Fibroblast of the aortic adventitia (primary cell): Measurements from ENCODE around the gene MIX23. TPM values are rescaled to one million over a fixed set of nuclear protein-coding genes. Genes with fewer than 3 reads are reported as not detected.
"Not testable (repeated sequence)": the region's sequence is repeated elsewhere in the genome, so short reads cannot be mapped to it uniquely, and the experiment has no call there.

Experiments used
- DNase-seq: peaks from one replicate; pipeline ENCODE4 v3.0.0-alpha.2; 2010; ENCODE audit warnings: low read depth
- H3K4me3 ChIP-seq: 2 replicates; pipeline ENCODE4 v1.5.1; 2011; ENCODE audit warnings: low read depth, mild to moderate bottlenecking, control low read depth, low read length, moderate library complexity
- total RNA-seq: library from RNA; depleted of rRNA; stranded (reverse); fragments of >200 nt; gene quantifications from 2 replicates; pipeline ENCODE4 v1.2.3, GENCODE V29; 2012; ENCODE audit warnings: low replicate concordance
- TF ChIP-seq, protein P1 (sequence below): IDR thresholded peaks from 2 replicates; pipeline ENCODE4 v1.5.1; 2011; ENCODE audit warnings: mild to moderate bottlenecking, low read length, control low read depth, inconsistent platforms; ENCODE audit not compliant: insufficient read depth

MIX23 gene
- total RNA-seq, 1 donor: 27.0 TPM

GRCh38 chr3:122389197-122389596, 6.2 kb upstream of the MIX23 start:
- TF ChIP-seq, protein P1, sequence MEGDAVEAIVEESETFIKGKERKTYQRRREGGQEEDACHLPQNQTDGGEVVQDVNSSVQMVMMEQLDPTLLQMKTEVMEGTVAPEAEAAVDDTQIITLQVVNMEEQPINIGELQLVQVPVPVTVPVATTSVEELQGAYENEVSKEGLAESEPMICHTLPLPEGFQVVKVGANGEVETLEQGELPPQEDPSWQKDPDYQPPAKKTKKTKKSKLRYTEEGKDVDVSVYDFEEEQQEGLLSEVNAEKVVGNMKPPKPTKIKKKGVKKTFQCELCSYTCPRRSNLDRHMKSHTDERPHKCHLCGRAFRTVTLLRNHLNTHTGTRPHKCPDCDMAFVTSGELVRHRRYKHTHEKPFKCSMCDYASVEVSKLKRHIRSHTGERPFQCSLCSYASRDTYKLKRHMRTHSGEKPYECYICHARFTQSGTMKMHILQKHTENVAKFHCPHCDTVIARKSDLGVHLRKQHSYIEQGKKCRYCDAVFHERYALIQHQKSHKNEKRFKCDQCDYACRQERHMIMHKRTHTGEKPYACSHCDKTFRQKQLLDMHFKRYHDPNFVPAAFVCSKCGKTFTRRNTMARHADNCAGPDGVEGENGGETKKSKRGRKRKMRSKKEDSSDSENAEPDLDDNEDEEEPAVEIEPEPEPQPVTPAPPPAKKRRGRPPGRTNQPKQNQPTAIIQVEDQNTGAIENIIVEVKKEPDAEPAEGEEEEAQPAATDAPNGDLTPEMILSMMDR: no peak
- DNase-seq: no peak
- no peak overlapping the region for H3K4me3 ChIP-seq

GRCh38 chr3:122387709-122388108, 4.7 kb upstream of the MIX23 start:
- H3K4me3 ChIP-seq: no peak overlapping the region
- no peak for DNase-seq
- TF ChIP-seq, protein P1: no peak

- H3K4me3 ChIP-seq: peak within 1 kb of the TSS; percentile 97
- TF ChIP-seq, protein P1: peak; percentile 40
- peak; percentile 67 for DNase-seq
Observed at GRCh38 chr3:122383771-122384697, 1.0 kb upstream of the MIX23 start, which contains the start of gene FAM162A. FAM162A (plus strand) TSS chr3:122384182; CDS start chr3:122384266, 84 bp downstream.

DNA sequence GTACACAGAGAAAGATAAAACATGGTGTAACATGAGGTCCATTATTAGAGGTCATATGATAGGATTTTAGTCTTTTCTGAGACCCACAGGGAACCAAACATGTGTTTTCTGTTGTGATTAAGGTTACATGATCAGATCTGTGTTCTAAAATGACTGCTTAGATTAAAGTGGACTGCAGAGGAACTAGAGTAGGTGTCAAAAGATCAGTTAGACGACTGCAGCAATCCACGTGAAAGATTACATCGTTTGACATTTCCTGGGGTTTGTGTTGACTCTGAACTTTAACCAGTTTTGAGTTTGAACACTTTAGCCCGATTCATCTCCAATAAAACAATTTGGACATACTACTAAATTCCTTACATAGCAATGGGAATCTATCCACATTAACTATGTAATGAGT, 5.1 kb downstream of the MIX23 start:
- H3K4me3 ChIP-seq: no peak overlapping the region
- TF ChIP-seq, protein P1: no peak
- DNase-seq: no peak

DNA sequence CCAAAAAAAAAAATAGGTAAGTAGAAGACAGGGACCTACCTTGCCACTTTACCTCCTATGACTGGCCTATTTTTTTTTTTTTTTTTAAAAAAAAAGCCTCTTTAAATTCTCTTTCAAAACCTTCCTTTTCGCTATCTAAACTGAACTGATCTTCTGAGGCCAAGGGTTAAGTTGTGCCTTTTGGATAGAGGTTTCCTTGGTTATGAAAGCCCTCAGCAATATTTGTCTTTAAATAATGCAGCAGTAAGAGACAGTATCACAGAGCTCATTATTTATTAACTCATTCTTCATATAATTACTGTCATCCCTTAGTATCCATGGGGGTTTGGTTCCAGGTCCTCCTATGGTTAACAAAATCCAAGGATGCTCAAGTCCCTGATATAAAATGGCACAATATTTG, 9.0 kb downstream of the MIX23 start:
- DNase-seq: no peak
- TF ChIP-seq, protein P1: no peak

GRCh38 chr3:122366379-122366749, 16.7 kb downstream of the MIX23 start:
- DNase-seq: no peak
- TF ChIP-seq, protein P1: no peak
- H3K4me3 ChIP-seq: no peak overlapping the region

More for the DNA sequence above, 9.0 kb downstream of the MIX23 start:
- H3K4me3 ChIP-seq: no peak overlapping the region

DNA sequence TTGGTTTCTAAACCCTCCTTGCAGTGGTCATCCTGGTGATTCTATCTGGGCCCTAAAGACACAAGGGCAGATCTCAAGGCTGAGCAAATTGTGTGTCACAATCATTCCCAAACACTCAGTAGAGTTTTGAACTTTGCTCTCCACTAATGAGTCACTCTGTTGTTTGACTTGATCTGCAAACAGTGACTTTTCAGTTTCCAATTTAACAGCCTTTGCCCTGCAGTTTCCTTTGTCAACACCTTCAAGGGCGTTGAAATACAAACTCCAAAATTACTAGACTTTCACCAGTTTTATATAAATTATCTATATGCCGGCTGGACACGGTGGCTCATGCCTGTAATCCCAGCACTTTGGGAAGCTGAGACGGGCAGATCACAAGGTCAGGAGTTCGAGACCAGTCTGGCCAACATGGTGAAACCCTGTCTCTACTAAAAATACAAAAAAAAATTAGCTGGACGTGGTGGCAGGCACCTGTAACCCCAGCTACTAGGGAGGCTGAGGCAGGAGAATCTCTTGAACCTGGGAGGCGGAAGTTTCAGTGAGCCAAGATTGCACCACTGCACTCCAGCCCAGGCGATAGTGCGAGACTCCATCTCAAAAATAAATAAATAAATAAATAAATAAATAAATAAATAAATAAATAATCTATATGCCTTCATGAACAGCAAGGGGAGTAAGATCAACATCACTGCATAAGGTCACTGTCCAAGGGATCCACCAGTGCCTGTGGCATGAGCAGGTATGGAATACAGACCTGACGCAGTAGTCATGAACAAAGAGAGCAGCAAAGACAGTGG, 17.3 kb downstream of the MIX23 start:
- not testable (repeated sequence) for H3K4me3 ChIP-seq
- peak; percentile 8 for DNase-seq
